ENCODE results near the gene CDC25A. TPM values are rescaled to one million over a fixed set of nuclear protein-coding genes. Genes with fewer than 3 reads are reported as not detected.
A peak's percentile ranks its signal among the peaks of the same experiment; 100 is the strongest.

CDC25A gene
- total RNA-seq, 4 donors from 2014 or later = 1.7 to 7.6 (median 4.8) TPM

DNA sequence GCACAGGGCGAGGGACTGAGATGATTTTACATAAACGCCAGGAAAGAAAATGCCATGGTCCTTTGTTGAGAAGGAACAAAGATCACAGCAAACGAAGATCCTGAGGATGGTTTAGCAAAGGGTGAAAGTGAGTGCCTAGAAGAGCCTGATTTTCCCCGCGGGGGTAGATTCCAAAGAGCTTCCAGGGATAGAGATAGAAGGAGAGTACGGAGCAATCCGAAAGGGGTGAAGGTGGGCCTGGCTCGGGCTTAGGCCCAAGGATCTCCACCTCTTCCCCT is 977 bp downstream of the CDC25A start:
- peak overlapping the region; percentile 63 to 88 (median 84) for H3K27ac ChIP-seq
- intact Hi-C loops (cut with DNase I; ENCODE audit: low total_unique reads) (no loop called here), in situ Hi-C loops (cut with MboI; ENCODE audit: low pct_ligation_motif_present in 1 of 4, low pct_unique_long_range_greater_than_20kb in 1 of 4, low sequenced_read_pairs in 3 of 4) (no loop called here)
- WGBS, 2 donors (ENCODE audit: low coverage in 1 of 2) = 0 to 8% methylated on average over 2 to 8 of the region's 8 CpGs
- TF ChIP-seq POLR2A (IDR thresholded peaks at IDR 0.05) (no peak), EP300 (IDR thresholded peaks at IDR 0.05; ENCODE audit: low read depth) (no peak)
- TF ChIP-seq, protein P1, sequence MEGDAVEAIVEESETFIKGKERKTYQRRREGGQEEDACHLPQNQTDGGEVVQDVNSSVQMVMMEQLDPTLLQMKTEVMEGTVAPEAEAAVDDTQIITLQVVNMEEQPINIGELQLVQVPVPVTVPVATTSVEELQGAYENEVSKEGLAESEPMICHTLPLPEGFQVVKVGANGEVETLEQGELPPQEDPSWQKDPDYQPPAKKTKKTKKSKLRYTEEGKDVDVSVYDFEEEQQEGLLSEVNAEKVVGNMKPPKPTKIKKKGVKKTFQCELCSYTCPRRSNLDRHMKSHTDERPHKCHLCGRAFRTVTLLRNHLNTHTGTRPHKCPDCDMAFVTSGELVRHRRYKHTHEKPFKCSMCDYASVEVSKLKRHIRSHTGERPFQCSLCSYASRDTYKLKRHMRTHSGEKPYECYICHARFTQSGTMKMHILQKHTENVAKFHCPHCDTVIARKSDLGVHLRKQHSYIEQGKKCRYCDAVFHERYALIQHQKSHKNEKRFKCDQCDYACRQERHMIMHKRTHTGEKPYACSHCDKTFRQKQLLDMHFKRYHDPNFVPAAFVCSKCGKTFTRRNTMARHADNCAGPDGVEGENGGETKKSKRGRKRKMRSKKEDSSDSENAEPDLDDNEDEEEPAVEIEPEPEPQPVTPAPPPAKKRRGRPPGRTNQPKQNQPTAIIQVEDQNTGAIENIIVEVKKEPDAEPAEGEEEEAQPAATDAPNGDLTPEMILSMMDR (IDR thresholded peaks at IDR 0.05) = no peak
- H3K4me3 ChIP-seq = peak overlapping the region; percentile 56 to 83 (median 70)
- no peaks in the 10 kb centered on the region for H3K9me3 ChIP-seq
- no peaks in the 10 kb centered on the region for H3K27me3 ChIP-seq
- DNase-seq = no peak
- H3K4me1 ChIP-seq = peaks cover 0 to 26% (median 16%) of the 10 kb centered on the region in 4 donors
- H3K36me3 ChIP-seq = no peaks in the 10 kb centered on the region

DNA sequence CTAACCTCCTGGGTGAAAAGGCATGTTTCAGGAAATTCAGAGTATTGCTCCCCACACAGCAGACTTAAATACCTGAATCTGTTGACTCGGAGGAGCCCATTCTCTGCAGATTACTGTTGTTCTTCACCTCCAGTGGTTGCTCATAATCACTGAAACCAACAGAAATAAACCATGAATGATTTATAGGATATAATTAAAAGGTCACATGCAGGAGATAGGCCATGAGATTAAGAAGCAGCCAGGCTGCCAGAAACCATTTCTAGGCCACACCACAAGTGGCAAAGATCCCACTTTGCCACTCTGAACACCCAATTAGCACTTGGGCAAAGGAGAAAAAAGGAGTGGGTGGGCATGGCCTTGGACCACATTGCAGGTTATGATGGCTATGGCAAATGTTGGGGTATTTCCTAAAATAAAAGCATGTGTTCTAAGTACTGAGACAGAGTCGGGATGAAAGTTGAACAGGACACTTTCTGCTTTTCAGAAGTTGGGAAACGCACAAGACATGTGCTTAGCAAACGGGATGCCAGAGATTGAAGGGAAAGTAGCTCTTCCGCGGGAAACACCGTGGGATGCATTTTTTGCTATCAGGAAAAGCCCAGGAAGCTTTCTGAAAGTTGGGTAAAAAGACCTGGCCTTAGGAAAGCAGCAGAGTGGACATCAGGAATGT is 1.5 kb downstream of the CDC25A start:
- Histone ChIP-seq H3K27me3 (no peaks in the 10 kb centered on the region), H3K9me3 (no peaks in the 10 kb centered on the region), H3K27ac (peak overlapping the region; percentile 63 to 88 (median 84)), H3K4me3 (peak overlapping the region in 3 of 4 donors; percentile 56 to 83 (median 82)), H3K36me3 (no peaks in the 10 kb centered on the region), H3K4me1 (peaks cover 0 to 26% (median 16%) of the 10 kb centered on the region in 4 donors)
- DNase-seq = no peak
- in situ Hi-C loops (cut with MboI; ENCODE audit: low pct_ligation_motif_present in 1 of 4, low pct_unique_long_range_greater_than_20kb in 1 of 4, low sequenced_read_pairs in 3 of 4) = no loop called here
- WGBS, 2 donors (ENCODE audit: low coverage in 1 of 2) = 13 to 25% methylated on average over 4 to 7 of the region's 7 CpGs
- intact Hi-C loops (cut with DNase I; ENCODE audit: low total_unique reads) = no loop called here
- TF ChIP-seq POLR2A (IDR thresholded peaks at IDR 0.05) = no peak
- TF ChIP-seq EP300 (IDR thresholded peaks at IDR 0.05; ENCODE audit: low read depth) = no peak

DNA sequence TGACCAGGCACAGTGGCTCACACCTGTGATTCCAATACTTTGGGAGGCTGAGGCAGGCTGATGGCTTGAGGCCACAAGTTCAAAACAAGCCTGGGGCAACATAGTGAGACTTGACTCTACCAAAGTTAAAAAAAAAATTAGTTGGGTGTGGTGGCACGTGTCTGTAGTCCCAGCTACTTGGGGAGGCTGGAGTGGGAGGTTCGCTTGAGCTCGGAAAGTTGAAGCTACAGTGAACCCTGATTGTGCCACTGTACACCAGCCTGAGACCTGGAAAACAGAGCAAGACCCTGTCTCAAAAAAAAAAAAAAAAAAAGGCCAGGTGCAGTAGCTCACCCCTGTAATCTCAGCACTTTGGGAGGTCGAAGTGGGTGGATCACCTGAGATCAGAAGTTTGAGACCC is 3.1 kb downstream of the CDC25A start:
- Histone ChIP-seq H3K27ac (peak overlapping the region; percentile 14 to 88 (median 54)), H3K4me3 (no peak overlapping the region), H3K9me3 (no peaks in the 10 kb centered on the region), H3K36me3 (no peaks in the 10 kb centered on the region), H3K4me1 (peaks cover 0 to 26% (median 16%) of the 10 kb centered on the region in 4 donors), H3K27me3 (no peaks in the 10 kb centered on the region)
- WGBS, 2 donors (ENCODE audit: low coverage in 1 of 2) = 80 to 86% methylated on average over 1 to 4 of the region's 4 CpGs
- TF ChIP-seq POLR2A (IDR thresholded peaks at IDR 0.05) = no peak
- TF ChIP-seq EP300 (IDR thresholded peaks at IDR 0.05; ENCODE audit: low read depth) = no peak
- TF ChIP-seq, protein P1 (IDR thresholded peaks at IDR 0.05) = no peak
- TF ChIP-seq POLR2AphosphoS5 (IDR thresholded peaks at IDR 0.05) = no peak
- intact Hi-C loops (cut with DNase I; ENCODE audit: low total_unique reads) = no loop called here
- DNase-seq = no peak
- in situ Hi-C loops (cut with MboI; ENCODE audit: low pct_ligation_motif_present in 1 of 4, low pct_unique_long_range_greater_than_20kb in 1 of 4, low sequenced_read_pairs in 3 of 4) = no loop called here

DNA sequence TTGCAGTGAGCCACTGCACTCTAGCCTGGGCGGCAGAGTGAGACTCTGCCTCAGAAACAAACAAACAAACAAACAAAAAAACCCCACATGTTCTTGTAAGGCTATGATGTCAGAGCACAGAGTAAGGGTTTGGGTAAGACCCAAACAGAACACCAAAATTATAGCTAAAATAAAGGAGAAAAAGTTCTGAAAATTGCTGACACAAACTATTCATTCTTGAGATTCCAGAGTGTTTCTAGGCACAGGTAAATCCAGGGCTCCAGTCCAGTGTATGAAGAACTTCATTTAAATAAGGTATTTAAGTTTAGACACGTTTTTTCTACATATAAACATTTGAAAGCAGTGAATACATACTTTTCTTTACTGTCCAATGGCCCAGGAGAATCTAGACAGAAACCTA is 3.9 kb downstream of the CDC25A start:
- 71 to 84% methylated on average over 1 to 2 of the region's 2 CpGs for WGBS, 2 donors (ENCODE audit: low coverage in 1 of 2)

More for the DNA sequence above, 3.9 kb downstream of the CDC25A start:
- no peak for DNase-seq
- Histone ChIP-seq H3K27ac (no peak overlapping the region), H3K4me3 (no peak overlapping the region), H3K36me3 (no peaks in the 10 kb centered on the region), H3K9me3 (no peaks in the 10 kb centered on the region), H3K4me1 (peaks cover 0 to 26% (median 16%) of the 10 kb centered on the region in 4 donors), H3K27me3 (no peaks in the 10 kb centered on the region)
- TF ChIP-seq, protein P1 (IDR thresholded peaks at IDR 0.05) = no peak
- TF ChIP-seq POLR2AphosphoS5 (IDR thresholded peaks at IDR 0.05) (no peak), POLR2A (IDR thresholded peaks at IDR 0.05) (no peak), EP300 (IDR thresholded peaks at IDR 0.05; ENCODE audit: low read depth) (no peak)
- intact Hi-C loops (cut with DNase I; ENCODE audit: low total_unique reads) (no loop called here), in situ Hi-C loops (cut with MboI; ENCODE audit: low pct_ligation_motif_present in 1 of 4, low pct_unique_long_range_greater_than_20kb in 1 of 4, low sequenced_read_pairs in 3 of 4) (no loop called here)
